GM19023 (cell line): ENCODE data around the gene NRSN2.

Experiments used
- ATAC-seq: cut with Tn5 transposase; IDR thresholded peaks from one replicate; pipeline ENCODE4 v1.9.1; 2021; ENCODE audit warnings: mild to moderate bottlenecking, moderate library complexity; ENCODE audit not compliant: unreplicated experiment

Gene NRSN2, protein sequence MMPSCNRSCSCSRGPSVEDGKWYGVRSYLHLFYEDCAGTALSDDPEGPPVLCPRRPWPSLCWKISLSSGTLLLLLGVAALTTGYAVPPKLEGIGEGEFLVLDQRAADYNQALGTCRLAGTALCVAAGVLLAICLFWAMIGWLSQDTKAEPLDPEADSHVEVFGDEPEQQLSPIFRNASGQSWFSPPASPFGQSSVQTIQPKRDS

DNA sequence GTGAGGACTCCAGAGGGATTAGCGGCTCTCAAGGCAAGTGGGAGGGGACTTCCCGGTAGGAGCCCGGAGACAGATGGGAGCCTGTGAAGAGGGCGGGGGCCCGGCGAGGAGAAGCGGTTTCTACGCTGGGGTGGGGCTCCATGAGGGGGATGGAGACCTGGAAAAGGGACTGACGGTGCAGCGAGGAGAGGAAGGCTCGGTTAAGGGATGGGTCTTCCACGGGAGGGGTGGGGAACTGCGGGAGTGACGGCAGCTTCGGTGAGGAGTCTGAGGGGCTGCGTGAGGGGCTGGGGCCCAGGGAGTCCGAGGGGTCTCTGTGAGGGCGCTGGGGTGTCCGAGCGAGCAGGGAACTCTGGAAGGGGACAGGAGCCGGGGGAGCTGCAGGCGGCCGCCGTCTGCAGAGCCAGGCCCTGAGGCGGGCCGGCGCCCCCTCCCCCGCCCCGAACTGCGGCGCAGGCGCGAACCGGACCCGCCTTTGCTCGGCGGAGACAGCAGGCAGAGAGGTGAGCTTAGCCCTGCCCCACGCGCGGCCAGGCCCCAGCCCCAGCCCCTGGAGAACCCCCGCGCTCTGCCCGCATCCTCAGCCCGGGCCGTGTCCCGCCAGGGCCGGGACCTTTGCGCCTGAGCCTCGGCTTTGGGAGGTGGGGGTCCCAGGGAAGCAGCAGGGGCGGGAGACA lies at the start of gene NRSN2:
Gene NRSN2, plus strand, starts transcription at position 472 of the 677 bp plus-strand sequence. CDS start 2,533 bp downstream, outside the sequence.
- ATAC-seq: peak; percentile 34

DNA sequence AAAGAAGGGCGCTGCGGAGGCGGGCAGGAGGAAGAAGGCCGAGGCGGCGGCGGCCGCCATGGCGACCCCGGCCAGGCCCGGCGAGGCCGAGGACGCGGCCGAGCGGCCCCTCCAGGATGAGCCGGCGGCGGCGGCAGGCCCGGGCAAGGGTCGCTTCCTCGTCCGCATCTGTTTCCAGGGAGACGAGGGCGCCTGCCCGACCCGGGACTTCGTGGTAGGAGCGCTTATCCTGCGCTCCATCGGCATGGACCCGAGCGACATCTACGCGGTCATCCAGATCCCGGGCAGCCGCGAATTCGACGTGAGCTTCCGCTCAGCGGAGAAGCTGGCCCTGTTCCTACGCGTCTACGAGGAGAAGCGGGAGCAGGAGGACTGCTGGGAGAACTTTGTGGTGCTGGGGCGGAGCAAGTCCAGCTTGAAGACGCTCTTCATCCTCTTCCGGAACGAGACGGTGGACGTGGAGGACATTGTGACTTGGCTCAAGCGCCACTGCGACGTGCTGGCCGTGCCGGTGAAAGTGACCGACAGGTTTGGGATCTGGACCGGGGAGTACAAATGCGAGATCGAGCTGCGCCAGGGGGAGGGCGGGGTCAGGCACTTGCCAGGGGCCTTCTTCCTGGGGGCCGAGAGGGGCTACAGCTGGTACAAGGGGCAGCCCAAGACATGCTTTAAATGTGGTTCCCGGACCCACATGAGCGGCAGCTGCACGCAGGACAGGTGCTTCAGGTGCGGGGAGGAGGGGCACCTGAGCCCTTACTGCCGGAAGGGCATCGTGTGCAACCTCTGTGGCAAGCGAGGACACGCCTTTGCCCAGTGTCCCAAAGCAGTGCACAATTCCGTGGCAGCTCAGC lies 48.8 kb upstream of the NRSN2 start:
- peak; percentile 31 for ATAC-seq

DNA sequence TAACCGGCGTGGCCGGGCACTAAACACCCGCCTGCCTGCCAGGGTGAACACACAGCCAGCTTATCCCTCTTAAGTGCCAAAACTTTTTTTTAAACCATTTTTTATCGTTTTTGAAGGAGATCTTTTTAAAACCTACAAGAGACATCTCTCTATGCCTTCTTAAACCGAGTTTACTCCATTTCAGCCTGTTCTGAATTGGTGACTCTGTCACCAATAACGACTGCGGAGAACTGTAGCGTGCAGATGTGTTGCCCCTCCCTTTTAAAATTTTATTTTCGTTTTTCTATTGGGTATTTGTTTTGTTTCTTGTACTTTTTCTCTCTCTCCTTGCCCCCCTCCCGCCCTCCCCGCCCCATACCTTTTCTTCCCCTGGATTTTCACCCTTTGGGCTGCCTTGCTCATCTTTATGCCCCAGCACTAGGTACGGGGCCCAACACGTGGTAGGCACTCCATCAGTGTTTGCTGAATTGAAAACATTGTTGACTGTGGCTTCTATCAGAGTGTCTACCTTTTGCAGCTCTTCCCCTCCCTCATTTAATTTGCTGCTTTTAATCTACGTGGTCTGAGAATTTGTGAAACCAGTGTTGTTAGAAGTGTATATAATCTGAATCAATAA lies 48.0 kb upstream of the NRSN2 start:
- ATAC-seq: no peak

DNA sequence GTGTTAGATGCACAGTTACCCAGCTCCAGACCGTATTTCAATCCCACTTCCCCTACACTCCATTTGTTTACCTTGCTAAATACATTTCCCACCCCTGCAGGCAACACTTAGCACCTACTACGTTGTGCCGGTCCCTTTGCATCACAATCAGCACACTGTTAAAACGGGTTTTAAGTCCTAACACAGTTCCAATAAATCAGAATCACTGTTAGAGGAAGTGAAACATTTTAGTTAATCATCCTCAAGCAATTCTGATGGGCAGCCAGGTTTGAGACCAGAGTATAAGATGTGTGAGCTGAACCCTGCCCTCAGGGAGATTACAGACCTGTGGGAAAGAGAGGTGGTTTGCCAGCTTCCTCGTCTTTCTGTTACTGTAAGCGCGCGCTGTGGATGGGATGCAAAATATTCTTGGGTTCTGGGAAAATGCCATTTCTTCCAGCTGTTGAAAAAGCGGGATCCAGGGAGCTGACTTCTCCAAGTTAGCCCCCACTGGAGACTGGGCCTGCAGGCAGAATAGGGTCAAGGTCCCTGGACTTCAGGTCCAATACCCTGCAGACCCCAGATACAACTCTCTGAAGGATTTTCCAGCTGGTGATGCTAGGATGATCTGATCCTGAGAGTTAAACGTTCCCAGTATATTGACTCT lies 46.4 kb upstream of the NRSN2 start:
- no peak for ATAC-seq

DNA sequence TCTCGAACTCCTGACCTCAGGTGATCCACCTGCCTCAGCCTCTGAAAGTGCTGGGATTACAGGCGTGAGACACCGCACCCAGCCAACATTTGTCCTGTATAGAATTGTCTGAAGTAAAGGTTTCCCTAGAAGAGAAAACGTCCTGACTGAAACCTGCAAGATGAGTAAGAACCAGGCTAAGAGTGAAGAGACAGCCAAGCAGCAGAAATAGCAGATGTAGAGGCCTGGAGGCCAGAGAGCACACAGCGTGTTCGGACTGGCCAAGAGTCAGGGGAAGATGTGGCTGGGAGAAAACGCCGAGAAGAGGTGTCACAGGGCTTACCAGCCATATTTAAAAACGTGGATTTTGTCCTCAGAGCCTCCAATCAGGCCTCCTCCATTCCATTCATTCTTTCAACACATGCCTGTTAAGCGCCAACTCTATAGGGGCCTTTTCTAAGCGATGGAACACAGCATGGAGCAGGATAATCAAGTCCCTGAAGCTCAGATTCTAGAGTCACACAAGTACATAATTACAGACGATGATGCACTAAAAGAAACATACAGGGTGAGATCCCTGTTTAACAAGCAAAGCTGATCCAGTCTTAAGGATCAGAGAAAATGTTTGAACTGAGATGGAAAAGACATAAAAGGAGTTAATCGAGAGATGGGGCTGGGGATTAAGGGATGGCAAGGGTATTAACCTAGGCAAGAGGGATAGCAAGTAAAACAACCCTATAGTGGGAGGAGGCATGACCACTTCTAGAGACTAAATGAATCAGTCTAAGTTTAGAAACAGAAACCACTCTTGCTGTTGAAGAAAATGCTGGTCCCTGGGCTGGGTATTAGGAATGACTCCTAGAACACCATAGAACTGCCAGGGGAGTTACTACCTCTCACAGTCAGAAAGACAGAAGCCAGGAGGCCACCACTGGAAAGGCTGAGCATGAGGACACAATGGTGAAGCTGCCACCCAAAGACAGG lies 44.7 kb upstream of the NRSN2 start:
- no peak for ATAC-seq

DNA sequence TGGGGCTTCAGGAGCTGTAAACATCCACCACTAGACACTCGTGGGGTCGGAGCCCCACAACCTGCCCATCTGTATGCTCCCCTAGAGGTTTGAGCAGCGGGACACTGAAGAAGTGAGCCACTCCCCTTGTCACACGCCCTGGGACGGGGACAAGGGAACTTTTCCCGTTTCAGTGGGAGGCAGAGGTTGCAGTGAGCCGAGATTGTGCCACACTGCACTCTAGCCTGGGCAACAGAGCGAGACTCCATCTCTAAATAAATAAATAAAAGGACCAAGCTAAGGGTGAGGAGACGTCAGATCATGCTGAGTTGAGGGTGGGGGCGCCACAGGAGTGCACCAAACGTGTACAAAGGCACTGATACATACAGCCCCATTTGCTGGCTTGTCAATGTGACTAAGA lies 41.2 kb upstream of the NRSN2 start:
- no peak for ATAC-seq

DNA sequence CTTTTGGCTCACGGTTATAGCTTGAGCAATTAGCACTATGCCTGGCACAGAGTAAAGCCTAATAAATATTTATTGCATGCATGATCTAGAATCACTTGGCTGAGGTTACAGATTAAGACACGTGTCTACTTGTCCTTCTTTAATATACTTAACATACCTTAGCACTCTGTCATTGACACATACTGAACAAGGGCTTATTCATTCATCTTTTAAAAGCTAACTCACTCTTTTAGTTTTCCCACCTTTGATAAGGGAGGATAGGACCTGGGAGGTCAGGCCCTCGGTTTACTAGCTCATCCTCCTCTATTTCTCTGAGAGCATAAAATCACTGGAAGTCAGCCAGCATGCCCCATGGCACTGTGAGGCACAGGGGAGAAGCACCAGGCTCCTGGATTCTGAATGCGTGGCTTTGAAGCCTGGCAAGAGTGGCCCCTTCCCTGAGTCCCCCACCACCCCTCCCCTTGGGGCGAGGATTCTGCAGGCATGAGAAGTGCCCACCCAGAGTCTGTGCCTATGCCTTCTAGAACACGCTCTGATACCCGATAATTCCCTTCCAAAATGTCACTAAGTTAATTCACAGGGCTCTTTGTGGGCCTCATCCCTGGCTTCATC lies 38.4 kb upstream of the NRSN2 start:
- no peak for ATAC-seq

DNA sequence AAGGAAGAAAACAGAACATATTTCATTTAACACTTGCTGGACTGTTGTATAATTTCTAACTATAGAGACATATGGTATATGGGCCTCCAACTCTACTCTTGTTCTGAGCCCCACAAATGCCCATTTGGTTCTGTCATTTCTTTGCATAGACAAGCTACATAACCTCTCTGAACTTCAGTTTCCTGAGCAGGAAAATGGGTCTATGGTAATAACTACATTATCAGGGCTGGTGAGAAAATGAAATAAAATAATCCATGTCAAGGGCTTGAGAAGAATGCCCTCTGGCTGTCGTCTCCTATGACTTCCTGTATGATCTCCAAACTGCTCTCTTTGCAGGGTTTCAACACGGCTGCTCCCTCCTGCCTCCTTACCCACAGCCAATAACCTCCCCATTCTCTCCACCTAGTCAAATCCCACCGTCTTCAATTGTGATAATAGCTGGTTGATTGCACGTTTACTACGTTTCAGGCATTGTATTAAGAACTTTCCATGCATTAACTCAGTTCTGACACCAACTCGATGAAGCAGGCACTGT lies 37.5 kb upstream of the NRSN2 start:
- no peak for ATAC-seq

DNA sequence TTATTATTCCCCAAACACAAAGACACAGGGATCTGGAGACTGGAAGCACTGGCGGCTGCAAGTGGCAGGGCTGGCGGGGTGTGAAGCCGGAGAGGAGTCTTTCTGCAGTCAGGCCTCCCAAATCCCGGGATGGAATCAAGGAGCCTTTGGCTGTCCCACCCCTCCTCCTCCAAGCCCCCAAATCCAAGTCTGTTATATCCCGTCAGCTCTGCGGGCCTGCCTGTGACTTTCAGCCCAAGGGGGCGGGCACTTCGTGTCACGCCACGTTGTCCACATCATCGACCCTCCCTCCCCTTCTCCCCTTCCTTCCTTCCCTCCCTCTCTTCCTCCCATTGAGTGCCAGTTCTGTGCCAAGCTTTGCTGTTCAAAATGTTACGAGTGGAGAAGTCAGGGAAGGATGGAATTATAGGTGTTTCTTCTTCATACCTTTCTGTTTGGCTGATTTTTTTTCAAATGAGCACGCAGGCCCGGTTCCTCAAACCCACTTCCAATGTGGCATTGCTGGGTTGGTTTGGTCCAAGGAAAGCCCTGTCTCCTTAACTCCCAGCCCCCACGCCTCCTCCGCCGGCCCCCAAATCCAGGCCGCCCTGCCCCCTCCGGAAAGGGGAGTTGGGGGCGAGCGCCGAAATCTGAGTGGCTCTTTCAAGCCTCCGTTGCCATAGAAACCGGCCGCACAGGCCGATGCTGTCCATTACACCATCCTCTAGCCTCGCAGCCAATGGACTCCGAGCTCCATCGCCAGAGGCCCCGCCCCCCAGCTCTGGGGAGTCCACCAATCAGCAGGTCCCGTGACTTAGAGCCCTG lies 36.9 kb upstream of the NRSN2 start:
- peak; percentile 99 for ATAC-seq

DNA sequence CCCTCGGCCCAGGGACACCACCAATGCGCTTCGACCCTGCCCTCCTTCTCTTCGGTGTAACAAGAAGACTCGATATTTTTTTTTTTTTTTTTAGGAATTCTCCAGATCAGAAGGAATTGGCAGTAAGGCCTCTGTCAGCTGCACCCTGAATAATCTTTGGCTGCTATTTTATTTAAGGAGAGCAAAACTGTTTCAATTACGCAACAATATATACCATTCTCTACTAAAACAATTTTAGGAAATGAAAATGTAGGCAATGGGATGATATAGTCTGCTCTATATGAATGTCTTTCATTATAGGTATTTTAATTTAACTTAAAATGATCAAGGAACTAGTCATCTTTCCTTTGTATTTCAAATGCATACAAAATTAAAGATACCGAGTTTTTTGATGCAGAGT lies 36.3 kb upstream of the NRSN2 start:
- no peak for ATAC-seq

DNA sequence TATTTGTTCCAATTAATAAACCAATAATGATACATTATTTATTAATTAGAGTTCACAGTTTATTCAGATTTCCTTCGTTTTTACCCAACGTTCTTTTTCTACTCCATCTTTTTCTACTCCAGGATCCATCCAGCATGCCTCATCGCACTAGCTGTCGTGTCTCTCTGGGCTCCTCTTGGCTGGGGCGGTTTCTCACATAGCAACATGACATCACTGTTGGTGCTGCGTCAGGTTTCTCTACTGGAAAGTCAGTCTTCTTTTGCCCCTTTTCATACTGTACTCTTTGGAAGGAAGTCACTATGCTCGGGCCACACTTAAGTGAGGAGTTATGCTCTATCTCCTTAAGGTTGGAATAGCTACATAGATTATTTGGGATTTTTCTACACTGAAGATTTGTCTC lies 35.3 kb upstream of the NRSN2 start:
- no peak for ATAC-seq

DNA sequence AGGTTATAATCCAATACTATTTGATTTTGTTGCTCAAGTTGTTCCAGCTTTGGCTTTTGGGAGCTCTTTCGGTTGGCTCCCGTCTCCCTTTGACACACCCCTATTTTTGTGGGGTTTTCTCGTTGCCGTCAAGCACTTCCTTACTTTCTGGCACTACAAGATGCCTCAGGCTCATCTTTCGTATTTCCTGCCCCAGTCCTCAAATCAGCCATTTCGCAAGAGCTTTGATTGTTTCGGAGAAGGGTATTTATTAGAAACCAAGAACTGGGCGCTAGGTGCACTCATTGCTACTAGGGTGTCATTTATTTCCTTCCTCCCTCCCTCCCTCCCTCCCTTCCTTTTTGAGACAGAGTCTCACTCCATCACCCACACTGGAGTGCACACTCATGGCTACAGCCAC lies 34.8 kb upstream of the NRSN2 start:
- ATAC-seq: no peak

DNA sequence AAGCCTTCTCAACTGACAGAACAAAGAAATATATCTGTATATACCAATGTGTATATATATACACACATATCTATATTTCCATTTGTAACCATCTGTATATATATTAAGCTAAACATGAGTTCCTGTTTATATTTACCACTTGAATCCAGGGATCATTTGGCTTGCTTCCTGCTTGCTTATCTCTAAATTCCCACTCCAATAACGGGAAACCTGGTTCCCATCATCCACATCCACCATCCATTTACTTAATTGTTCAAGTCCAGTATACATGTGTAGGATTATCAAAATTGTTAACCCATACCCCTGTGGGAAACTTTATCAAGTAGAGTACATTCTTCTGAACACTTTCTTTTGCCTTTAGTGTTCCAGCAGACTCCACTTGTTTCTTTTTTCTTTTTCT lies 34.0 kb upstream of the NRSN2 start:
- ATAC-seq: no peak

DNA sequence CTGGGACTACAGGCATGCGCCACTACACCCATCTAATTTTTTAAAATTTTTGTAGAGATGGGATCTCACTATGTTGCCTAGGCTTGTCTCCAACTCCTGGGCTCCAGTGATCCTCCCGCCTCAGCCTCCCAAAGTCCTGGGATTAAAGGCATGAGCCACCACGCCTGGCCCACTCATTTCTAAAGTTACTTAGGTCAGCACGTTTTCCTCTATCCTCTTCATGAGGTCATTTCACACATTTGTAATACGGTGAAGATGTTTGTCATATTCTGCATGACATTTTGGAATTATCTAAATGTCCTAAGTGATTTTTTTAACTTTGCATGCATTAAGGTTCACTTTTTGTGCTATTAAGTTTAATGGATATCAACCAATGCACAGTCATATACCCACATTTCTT lies 33.5 kb upstream of the NRSN2 start:
- no peak for ATAC-seq

DNA sequence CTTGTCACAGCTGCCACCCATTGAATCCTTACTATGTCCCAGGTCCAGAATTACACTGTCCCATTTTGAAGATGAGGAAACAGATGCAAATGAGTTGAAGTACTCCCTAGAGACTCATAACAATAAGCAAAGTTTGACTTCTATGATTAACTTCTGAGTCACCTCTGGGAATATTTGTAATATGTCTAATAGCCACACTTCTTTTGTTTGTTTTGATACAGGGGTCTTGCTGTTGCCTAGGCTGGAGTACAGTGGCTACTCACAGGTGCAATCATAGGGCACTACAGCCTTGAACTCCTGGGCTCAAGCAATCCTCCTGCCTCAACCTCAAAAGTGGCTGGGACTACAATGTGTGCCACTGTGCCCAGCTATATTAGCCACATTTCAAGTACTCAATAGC lies 33.0 kb upstream of the NRSN2 start:
- ATAC-seq: no peak

DNA sequence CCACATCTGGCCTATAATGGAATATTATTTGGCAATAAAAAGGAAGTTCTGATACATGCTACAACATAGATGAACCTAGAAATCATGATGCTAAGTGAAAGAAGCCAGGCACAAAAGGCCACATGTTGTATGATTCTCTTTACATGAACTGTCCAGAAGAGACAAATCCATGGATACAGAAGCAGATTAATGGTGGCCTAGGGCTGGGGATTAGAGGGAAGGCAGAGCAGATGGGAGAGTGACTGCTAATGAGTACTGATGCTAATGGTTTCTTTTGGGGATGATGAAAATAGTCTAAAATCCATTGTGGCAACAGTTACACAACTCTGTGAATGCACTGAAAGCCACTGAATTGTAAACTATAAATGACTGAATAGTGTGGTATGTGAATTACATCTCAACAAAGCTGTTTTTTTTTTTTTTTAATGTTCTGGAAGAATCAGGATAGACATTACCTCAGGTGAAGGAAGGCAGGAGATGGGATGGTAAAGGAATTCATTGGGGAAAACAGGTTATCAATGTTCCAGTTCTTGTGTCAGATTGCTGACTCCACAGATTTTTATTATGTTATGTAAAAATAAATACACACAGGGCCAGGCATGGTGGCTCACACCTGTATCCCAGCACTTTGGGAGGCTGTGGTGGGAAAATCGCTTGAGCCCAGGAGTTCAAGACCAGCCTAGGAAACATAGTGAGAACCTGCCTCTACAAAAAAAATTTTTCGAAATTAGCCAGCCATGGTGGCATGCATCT lies 30.4 kb upstream of the NRSN2 start:
- ATAC-seq: no peak

DNA sequence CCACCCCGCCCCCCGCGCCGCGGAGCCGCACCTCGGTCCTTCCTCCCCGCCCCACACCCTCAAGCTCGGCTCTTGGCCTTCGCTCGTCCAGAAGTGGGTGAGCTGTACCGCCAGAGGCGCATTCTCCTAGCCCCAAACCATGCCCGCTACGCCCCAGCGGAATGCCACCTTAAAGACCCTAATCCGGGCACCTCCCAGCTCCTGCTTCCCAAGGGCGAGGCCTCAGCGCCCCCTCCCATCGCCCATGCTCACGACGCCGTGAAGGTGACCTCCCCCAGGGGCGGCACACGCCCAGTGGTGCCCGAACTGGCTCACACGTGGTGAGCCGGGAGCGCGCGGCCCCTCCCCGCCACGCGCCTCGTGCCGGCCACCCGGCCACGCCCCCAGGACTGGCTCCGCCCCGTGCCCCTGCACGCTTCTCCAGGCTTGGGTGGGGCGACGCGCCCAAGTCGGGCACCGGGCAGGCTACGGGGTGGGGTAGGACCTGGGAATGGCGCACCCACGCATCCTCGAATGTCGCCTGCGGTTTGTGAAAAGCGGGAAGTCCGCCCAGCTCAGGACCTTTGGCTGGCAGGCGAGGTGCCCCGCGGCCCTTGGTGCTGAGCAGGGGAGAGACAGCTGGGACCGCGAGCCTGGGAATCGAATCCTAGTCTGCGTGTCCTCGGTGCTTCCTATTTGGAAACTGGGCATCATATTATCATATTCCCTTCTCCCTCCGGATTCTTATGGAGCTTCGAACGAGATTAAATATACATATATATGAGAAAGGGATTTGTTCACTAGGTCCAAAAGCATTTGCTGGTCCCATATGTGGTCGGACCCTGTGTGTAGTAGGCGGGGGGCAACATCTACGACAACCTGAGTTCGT lies 22.5 kb upstream of the NRSN2 start:
- peak; percentile 37 for ATAC-seq
